UCSD-AML1 (cell line): ENCODE measurements around the gene TMEM131L.
"Not testable (repeated sequence)": the region's sequence is repeated elsewhere in the genome, so short reads cannot be mapped to it uniquely, and the experiment has no call there.

Experiments
- DNase-seq: peaks from one replicate; lab custom pipeline; 2025; ENCODE audit not compliant: unreplicated experiment; lab: John Stamatoyannopoulos, UW

The TMEM131L gene

DNA sequence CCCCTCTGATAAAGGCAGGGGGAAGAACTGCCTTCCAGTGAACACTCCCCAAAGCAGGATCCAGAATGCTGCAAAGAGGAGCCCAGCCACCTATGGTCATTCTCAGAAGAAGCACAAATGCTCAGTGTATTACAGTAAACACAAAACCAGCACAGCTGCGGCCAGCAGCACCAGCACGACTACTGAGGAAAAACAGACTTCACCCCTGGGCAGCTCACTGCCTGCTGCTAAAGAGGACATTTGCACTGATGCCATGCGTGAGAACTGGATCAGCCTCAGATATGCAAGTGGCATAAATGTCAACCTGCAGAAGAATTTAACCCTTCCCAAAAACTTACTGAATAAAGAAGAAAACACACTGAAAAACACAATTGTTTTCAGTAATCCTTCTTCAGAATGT is 137.7 kb downstream of the TMEM131L start:
- DNase-seq: no peak

GRCh38 chr4:153609070-153609469 is 142.9 kb downstream of the TMEM131L start:
- DNase-seq: not testable (repeated sequence)

- DNase-seq: no peak
These were observed 144.6 kb downstream of the TMEM131L start for GRCh38 chr4:153610623-153611376.

GRCh38 chr4:153611679-153612078 is 145.5 kb downstream of the TMEM131L start:
- no peak for DNase-seq

DNA sequence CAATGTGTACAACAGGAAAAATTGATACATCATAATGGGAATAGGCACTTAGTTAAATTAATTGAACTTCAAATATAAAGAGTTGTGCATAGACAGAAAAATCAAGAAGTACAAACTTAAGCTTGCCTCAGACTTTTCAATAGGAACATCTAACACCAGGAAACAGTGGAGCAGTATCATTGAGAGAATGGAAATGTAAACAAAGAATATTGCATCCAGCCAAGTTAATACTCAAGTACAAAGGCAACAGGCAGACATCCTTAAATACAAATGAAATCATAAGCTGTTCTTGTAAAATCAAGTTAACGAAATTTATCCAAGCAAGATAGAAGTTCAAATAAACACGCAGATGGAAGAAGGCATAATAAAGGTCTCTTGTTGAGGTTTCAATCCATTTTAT is 146.7 kb downstream of the TMEM131L start:
- DNase-seq: no peak

DNA sequence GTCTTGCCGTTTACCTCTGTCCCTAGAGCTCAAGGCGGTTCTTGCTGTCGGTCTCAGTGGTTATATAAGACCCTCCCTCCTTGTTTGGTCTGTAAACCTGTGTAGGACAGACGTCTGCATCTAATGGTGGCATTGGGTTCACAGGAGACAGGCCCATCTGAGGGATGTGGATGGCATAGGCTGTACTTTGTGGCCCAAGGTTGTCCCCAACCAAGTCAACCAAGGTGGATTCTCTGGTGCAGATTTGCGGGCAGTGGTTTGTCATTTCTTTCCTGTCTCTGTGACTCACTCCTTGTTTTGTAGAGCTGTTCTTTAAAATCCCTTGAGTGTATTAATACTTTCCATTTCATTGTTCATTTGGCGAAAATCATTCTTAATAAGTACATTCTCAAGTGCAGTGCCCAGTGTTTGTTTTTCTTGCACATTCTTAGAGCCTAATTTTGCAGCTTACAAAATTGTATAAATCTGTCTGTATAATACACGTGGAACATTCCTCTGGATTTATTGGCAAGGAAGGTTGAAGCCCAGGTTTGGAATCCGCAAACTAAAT is 149.9 kb downstream of the TMEM131L start:
- DNase-seq: no peak

GRCh38 chr4:153618833-153619232 is 152.7 kb downstream of the TMEM131L start:
- DNase-seq: no peak

DNA sequence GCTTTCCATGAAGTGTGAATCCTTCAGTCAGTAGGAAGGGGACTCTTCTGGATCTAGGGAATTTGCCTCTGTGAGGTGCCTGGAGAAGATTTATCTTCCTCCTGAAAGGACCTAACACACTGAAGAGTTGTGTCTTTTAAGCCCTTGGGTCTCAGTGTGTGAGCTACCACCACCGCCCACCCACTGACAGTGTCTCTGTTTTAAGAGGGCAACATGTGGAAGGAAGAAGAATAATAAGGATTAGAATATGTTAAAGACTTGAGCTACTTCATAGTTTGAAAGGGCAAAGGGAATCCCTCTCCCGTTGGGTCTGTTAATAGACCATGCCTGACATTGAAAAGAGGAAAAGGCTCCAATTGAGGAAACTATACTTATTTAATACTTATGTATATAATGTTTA is 153.7 kb downstream of the TMEM131L start:
- DNase-seq: no peak

- no peak for DNase-seq
These were observed 154.2 kb downstream of the TMEM131L start for GRCh38 chr4:153620352-153620751.

DNA sequence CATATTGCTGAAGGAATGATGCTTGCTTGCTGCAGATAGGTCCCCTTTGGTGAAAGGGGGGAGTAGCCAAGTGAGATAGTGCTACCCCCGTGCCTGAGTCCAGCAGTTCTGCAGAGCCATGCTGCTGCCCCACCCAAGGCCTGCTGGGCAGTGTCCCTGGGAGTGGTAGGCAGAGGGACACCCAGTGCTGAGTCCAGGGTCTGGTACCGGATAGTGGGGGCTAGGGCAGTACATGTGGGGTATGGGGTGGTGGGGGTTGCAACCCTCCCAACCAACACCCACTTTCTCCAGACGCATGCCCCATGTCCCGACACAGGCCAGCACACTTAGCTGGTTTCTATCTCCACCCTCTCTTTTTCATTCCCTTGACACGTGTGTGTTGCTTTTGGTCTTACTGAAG is 155.9 kb downstream of the TMEM131L start:
- DNase-seq: no peak

- DNase-seq: no peak
These were observed 156.6 kb downstream of the TMEM131L start for GRCh38 chr4:153622778-153623240.

DNA sequence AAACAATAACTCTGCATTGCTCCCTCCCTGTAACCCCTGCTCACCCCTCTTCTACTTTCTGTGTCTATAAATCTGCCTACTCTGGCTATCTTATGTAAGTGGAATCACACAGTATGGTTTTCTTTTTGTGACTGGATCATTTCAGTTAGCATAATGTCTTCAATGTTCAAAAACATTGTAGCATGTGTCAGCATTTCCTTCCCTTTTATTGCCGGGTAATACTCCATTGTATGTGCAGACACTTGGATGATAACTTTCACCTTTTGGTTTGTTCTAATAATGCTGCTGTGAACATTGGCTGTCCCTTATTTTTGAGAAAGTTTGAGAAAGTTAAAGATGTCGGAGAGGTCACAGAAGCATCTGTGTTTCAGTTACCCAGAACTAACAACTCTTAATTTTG is 157.3 kb downstream of the TMEM131L start:
- no peak for DNase-seq

DNA sequence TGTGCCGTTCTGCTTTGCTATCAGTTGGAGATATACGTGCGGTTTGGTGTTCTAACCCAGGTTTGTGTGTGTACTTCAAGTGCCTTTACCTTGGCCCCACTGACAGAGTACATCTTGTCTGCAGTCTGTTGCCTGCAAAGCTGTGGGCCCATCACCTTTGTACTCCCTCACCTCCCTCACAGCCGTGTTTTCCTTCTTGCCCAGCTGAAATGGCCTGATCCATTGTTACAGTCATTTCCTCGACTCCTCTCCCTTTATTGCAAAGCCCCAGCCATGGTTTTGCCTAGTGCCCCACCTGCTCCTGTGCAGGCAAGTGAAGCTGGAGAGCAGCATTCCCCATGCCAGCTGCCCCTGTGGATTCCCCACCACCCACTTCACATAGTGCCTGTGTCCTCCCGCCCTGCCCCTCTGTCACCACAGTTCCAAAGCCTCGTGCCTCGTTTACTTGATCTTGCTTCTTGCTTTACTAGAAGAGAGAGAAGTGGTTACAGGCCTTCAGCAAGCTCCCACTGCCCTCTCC is 162.7 kb downstream of the TMEM131L start:
- DNase-seq: no peak

GRCh38 chr4:153629776-153630175 is 163.6 kb downstream of the TMEM131L start:
- DNase-seq: no peak

DNA sequence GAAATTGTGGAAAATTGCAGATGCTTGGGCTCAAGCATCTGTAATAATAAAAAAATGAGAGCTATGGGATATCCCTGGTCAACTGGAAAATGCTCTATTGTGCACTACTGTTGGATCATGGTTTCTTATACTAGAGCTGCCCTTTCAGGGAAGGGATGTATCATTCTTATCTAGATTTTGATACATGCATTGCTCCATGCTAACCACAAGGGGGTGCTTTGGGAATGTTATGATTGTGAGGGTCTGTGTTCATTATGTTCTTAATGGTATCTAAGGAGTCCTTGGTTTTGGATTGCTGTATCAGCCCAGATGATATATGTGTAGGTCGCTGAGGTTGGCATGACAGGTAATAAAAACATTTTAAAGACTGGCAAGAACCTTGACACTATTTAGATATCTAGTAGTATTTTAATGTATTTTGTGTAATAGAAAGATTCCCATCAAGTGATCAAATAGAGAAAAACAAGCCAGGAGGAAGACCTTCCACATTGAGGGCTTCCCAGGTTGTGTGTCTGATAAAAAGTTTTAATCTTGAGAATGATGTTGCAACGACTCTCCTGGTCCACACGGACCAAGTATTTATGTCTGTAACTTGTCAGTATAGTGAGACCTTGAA is 168.7 kb downstream of the TMEM131L start:
- DNase-seq: no peak

DNA sequence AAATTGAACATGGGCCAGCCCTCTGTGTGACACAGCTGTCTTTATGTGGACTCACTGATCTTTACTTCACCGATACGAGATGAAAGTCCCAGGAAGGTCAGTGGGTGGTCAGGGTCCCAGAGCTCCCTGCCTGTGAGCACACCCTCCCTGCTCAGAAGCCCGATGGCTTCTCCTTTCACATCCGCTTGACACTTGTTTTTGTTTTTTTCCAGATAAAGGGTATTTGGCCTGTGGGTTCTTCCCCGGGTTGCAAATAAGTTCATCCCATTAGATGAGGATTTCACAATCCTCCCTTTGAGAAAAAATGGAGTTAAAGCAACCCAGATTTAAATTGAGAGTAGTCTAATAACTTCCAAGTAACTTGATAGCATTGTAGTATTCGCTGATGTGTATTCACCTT is 169.7 kb downstream of the TMEM131L start:
- DNase-seq: no peak

DNA sequence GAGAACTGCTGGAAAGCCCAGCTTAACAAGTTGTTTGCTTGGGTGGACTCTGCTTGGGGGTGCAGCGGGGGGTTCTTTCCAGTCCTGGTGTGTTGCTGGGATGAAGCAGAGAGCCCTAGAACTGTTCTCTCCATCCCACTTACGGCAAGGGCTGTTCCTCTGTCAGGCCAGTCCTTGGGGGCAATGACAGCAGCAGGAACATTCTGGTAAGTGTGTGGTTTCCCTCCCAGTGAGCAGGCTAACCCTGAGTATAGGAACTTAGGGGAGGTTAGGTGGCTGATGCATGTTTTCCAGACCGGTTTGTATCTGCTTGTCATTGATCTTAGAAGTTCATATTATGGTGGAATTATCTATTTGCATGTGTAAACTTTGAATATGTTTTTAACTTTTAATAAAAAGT is 171.0 kb downstream of the TMEM131L start:
- no peak for DNase-seq

GRCh38 chr4:153638011-153638410 is 171.9 kb downstream of the TMEM131L start:
- DNase-seq: no peak

DNA sequence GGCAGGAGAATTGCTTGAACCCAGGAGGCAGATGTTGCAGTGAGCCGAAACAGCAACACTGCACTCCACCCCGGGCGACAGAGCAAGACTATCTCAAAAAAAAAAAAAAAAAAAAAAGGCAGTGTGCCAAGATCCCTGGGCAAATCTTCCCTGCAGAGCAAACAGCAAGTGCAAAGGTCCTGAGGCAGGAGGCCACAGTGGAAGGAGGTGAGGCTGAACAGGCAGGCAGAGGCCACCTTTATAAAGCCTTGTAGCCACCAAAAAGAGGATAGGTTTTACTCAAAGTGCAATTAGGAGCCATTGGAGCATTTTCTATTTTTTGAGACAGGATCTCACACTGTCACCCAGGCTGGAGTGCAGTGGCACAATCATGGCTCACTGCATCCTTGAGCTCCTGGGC is 172.8 kb downstream of the TMEM131L start:
- no peak for DNase-seq

GRCh38 chr4:153639833-153640802 is 174.0 kb downstream of the TMEM131L start:
- no peak for DNase-seq

DNA sequence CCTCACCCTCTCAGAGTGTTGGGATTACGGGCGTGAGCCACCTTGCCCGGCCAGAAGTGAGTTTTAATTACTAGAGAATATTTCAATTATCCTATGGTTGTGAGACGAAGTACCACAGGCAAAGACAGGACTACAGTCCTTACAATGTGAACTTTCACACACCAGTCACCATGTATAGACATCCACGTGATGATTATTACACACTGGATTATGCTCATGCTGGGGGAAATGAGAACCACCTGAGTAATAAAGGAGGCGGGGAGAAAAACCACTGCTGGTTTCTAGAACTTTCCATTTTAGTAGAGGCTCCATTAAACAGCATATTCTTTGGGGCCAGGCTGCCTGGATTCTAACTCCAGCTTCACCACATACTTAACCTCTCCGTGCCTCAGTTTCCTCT is 175.4 kb downstream of the TMEM131L start:
- no peak for DNase-seq
